Measurements from ENCODE around the gene ZNF57. TPM values are rescaled to one million over a fixed set of nuclear protein-coding genes. Genes with fewer than 3 reads are reported as not detected.
"Not testable (repeated sequence)": the region's sequence is repeated elsewhere in the genome, so short reads cannot be mapped to it uniquely, and the experiment has no call there.

The ZNF57 gene
- polyA plus RNA-seq, 3 donors = 6.9 to 7.6 (median 7.1) TPM

DNA sequence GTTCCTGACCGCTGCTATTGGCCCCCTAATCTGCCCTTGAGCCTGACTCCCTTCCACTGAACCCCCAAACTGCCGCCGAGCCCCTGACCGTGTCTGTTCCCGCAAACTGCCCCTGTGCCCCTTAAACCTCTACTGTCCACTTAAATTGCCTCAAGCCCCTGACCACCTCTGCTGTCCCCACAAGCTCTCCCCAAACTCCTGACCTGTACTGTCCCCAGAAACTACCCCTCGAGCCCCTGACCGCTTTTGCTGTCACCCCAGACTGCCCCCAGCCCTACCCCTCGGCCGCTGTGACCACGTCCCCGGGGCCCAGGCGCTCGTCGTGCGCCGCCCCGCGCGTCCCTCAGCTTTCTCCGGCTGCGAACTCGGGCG lies 43.7 kb downstream of the ZNF57 start:
- DNase-seq (ENCODE audit: extremely low read depth in 1 of 11, low read depth in 9 of 11, low spot score in 4 of 11) = no peak

DNA sequence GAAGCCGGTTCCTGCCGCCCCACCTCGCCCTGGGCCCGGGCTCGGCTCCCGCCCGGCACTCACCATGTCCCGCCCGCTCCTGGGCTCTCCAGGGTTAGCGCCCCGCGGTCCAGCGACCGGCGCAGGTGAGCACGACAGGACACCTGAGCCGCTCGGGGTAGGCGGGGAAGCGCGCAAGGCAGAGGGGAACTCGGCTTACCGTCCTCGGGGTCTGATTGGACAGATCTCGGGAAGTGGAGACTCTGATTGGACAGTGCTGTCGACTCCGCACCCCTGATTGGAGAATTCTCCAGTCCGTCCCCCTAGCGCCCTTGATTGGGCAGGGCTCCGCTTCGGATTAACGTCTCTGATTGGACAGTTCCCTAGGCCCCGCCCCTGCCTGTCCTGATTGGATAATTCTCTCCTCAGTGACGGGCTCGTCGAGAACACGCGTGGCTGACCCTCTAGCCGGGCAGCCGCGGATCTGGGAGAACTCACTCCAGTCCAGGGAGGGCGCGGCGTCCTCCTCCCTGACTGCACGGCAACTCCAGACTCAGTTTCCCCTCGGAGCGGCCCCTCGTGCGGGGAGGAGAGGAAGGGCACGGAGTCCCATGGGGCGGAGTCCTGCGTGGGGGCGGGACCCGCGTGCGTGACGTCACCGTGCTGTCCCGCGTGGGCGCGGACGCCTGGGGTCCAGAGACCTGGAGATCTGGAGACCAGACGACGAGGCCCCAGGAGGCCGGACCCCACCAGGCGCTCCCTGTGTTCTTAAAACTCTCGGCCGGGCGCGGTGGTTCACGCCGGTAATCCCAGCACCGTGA lies 44.2 kb downstream of the ZNF57 start, which contains the start of gene ZNF77:
Gene ZNF77 (minus strand): TSS at position 197 of the 800 bp plus-strand sequence. CDS start 131 bp downstream, at position 66.
- peak; percentile 98 to 100 (median 99) for DNase-seq (ENCODE audit: extremely low read depth in 1 of 11, low read depth in 9 of 11, low spot score in 4 of 11)

DNA sequence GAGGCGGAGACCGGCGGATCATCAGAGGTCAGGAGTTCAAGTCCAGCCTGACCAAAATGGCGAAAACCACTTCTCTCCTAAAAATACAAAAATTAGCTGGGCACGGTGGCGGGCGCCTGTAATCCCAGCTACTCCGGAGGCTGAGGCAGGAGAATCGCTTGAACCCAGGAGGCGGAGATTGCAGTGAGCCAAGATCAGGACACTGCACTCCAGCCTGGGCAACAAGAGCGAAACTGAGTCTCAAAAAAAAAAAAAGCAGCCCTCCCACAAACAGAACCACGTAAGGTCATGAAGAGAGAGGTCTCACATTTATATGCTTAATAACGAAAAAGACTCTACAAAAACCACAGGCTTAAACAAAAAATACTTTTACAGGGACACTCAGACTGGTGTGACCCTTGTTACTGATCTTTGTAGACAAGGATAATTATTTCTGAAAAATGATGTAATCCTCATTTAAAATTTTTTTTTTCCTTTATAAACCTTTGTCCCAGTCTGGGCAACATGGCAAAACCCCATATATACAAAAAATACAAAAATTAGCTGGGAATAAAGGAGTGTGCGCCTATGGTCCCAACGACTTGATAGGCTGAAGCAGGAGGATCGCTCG lies 45.0 kb downstream of the ZNF57 start:
- no peak for DNase-seq (ENCODE audit: extremely low read depth in 1 of 11, low read depth in 9 of 11, low spot score in 4 of 11)

DNA sequence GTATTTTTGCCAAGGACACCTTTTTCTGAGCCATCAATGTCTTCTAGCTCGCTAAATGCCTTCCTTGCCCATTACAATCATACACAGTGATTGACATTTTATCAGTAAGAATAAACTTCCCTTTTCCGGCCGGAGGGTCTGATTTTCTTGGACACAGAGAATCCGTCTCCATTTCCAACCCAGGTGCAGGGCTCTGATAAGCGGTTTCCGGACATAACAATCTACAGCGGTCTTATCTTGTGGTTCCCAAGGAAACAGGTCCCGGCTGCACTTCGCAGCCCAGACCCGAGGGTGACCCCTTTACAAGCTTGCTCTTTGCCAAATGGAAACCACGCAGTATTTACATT lies 49.2 kb downstream of the ZNF57 start:
- DNase-seq (ENCODE audit: extremely low read depth in 1 of 11, low read depth in 9 of 11, low spot score in 4 of 11) = peak in 1 of 11 donors; percentile 49

DNA sequence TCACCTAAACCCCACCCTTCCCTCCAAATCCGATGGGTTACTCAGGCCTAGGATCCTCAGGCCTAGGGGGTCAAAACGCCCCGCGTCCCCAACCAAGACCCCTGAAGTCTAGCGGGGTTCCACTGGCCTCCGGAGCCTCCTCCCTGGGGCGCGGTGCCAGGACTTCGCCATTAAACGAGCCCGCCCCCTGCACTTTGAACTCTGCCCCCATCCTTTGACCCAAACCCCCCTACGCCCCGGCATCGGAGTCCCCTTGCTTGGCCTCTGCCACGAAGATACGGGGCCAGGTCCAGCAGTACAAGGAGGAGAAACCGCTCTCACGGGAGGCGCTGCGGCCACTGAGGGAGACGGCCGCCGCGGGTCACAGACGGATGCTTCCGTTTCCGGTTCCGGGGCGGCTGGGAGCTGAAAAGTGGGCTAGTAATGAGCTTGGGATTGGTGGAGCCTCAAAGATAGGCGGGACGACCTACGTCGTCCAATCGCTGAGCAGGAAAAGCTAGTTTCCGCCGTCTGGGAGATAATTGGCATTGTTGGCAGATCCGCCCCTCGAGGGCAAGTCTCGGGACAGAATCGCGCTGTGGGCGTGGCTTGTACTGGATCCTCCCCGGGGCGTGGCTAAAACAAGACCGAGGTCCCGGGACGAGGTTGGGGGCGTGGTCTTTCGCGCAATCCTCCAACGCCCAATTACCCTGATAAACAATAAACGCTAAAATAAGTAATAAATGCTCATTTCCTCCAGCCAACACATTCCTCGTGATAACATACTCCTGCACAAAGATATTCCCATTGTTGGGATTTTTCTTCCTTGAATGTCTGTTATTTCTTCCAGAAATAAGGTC lies 49.8 kb downstream of the ZNF57 start:
- peak; percentile 98 to 100 (median 99) for DNase-seq (ENCODE audit: extremely low read depth in 1 of 11, low read depth in 9 of 11, low spot score in 4 of 11)

DNA sequence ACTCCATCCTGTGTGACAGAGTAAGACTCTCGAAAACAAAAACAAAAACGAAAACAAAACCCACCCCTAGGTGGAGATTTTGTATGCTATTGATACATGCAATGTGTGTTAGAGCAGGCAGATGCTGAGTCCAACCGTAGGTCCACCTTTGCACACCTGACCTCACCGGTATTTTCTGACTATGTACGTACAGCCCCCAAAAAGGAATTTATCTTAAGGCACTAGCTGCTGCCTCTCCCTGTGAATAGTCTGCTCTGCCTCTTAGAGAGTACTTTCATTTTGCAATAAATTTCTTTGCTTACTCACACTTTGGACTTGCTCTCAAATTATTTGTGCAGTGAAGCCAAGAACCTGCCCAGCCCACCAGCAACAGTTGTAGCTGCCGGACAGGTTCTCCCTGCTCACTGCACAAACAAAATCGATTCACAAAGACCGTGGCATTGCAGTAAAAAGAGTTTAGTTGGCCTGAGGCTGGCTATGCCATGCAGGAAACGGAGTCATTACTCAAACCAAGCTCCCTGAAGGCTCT lies 52.3 kb downstream of the ZNF57 start:
- no peak for DNase-seq (ENCODE audit: extremely low read depth in 1 of 11, low read depth in 9 of 11, low spot score in 4 of 11)

DNA sequence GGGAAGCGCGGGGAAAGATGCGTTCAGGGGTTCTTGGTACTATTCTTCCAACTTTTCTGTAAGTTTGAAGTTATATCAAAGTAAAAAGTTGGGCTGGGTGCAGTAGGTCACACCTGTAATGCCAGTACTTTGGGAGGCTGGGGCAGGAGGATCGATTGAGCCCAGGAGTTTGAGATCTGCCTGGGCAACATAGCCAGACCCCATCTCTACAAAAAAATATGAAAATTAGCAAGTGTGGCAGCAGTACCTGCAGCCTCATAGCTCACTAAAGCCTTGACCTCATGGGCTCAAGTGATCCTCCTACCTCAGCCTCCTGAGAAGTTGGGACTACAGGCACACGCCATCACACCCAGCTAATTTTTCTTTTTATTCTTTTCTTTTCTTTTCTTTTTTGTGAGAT lies 56.4 kb downstream of the ZNF57 start:
- no peak for DNase-seq (ENCODE audit: extremely low read depth in 1 of 11, low read depth in 9 of 11, low spot score in 4 of 11)

DNA sequence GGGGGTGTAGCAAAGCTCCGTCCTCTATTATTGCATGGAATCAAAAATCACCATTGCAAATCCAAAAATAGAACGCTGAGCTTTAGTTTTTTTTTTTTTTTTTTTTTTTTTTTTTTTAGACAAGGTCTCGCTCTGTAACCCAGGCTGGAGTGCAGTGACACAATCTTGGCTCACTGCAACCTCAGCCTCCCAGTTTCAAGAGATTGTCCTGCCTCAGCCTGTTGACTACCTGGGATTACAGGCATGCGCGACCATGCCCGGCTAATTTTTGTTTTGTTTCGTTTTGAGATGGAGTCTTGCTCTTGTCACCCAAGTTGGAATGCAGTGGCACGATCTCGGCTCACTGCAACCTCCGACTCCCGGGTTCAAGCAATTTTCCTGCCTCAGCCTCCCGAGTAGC lies 59.4 kb downstream of the ZNF57 start:
- DNase-seq (ENCODE audit: extremely low read depth in 1 of 11, low read depth in 9 of 11, low spot score in 4 of 11) = no peak

DNA sequence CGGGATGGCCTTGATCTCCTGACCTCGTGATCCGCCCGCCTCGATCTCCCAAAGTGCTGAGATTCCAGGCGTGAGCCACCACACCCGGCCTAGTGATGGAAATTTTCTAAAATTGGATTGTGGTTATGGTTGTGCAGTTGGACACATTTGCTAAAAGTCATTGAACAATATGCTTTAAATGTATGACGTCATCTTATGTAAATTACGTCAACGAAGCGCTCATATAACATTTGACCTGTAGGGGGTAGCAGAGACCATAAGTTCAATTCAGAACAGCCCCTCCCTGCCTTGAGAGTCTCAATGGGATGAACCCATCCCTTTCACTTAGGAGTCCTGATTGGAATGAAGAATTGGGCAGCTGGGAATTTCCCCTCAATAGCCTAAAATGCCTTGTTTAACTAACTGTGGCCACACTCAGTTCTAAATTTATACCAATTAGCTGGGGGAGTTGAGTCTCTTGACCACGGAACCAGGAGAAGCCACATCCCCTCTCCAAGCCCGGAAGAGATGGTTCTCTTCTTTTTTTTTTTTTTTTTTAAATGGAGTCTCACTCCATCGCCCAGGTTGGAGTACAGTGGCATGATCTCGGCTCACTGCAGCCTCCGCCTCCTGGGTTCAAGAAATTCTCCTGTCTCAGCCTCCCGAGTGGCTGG lies 61.4 kb downstream of the ZNF57 start:
- peak in 7 of 11 donors; percentile 71 to 87 (median 82) for DNase-seq (ENCODE audit: extremely low read depth in 1 of 11, low read depth in 9 of 11, low spot score in 4 of 11)

DNA sequence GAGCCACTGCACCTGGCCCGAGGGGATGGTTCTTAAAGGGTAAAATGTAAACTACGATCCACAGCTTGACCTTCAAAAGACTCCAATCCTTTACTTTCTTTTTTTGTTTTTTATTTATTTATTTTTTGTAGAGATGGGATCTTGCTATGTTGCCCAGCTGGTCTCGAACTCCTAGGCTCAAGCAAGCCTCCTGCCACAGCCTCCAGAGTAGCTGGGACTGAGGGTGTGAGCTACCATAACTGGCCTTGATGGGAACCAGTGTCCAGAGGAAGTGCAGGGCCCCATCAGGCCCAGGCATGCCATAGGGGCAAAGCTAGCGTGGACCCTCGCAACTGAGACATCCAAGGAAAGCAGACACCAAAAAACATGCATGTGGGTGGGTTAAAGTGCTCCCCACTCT lies 62.4 kb downstream of the ZNF57 start:
- no peak for DNase-seq (ENCODE audit: extremely low read depth in 1 of 11, low read depth in 9 of 11, low spot score in 4 of 11)

DNA sequence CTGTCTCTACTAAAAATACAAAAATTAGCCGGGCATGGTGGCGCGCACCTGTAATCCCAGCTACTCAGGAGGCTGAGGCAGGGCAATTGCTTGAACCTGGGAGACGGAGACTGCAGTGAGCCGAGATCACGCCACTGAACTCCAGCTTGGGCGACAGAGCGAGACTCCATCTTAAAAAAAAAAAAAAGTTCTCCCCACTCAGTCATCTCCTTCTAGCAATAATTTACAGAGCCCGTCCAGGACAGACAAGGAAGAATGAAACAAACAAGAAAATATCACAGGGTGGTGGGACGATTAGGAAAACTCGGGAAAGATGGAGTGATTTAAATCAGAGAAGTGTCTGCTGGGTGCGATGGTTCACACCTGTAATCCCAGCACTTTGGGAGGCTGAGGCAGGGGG lies 62.9 kb downstream of the ZNF57 start:
- not testable (repeated sequence) for DNase-seq (ENCODE audit: extremely low read depth in 1 of 11, low read depth in 9 of 11, low spot score in 4 of 11)

DNA sequence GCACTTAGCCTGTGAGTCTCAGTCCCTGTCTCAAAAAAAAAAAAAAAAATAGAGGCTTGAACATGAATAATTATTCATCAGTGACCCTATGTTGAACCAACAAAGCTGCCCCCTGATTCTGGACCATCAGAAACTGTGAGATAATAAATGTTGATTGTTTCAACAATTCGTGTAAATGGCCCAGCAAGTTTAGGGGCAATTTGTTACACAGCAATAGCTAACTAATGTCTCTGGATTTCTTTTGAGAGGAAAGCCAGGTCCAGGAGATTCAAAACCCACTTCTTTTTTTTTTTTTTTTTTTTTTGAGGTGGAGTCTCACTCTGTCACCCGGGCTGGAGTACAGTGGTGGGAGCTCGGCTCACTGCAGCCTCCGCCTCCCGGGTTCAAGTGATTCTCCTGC lies 64.1 kb downstream of the ZNF57 start:
- no peak for DNase-seq (ENCODE audit: extremely low read depth in 1 of 11, low read depth in 9 of 11, low spot score in 4 of 11)

DNA sequence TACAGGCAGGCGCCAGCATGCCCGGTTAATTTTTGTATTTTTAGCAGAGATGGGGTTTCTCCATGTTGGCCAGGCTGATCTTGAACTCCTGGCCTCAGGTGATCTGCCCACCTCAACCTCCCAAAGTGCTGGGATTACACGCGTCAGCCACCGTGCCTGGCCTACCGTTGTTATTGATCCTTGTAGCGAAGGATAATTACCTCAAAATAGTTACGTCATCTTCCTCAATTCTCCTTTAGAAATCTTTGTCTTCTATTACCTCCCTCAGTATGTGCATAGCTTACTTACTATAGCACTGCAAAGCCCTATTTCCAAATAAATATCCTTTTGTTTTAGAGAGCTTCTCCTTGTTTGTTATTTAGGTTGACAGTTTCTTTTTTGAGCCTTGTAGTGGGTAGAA lies 67.2 kb downstream of the ZNF57 start:
- DNase-seq (ENCODE audit: extremely low read depth in 1 of 11, low read depth in 9 of 11, low spot score in 4 of 11) = no peak

Other genes with a start within 250 kb of the ZNF57 start
- 1 to 10 TPM; 5.1 to 7.2 (median 5.9) TPM for gene GNG7, start 198.2 kb upstream of the ZNF57 start, polyA plus RNA-seq (ENCODE audit: insufficient read length in 3 of 3)
- 1 to 10 TPM; 2.9 to 3.6 (median 3.5) TPM for gene DIRAS1, start 179.6 kb upstream of the ZNF57 start, polyA plus RNA-seq (ENCODE audit: insufficient read length in 3 of 3)
- 10 to 100 TPM; 23.8 to 30.3 (median 26.9) TPM for gene SLC39A3, start 160.9 kb upstream of the ZNF57 start, polyA plus RNA-seq (ENCODE audit: insufficient read length in 3 of 3)
- 10 to 100 TPM; 48.4 to 66.5 (median 62.8) TPM for gene SGTA, start 117.7 kb upstream of the ZNF57 start, polyA plus RNA-seq (ENCODE audit: insufficient read length in 3 of 3)
- gene THOP1, start 115.4 kb upstream of the ZNF57 start, polyA plus RNA-seq (ENCODE audit: insufficient read length in 3 of 3) = 10 to 100 TPM; 44.7 to 59.9 (median 59.8) TPM
- 10 to 100 TPM in 2 of 3 donors, 1 to 10 TPM in 1; 8.3 to 11.3 (median 10.3) TPM for gene ZNF554, start 81.1 kb upstream of the ZNF57 start, polyA plus RNA-seq (ENCODE audit: insufficient read length in 3 of 3)
- 10 to 100 TPM; 12.5 to 14.1 (median 12.5) TPM for gene ZNF555, start 59.5 kb upstream of the ZNF57 start, polyA plus RNA-seq (ENCODE audit: insufficient read length in 3 of 3)
- gene ZNF556, start 33.6 kb upstream of the ZNF57 start, polyA plus RNA-seq (ENCODE audit: insufficient read length in 3 of 3) = 1 to 10 TPM in 2 of 3 donors, under 1 TPM in 1; 0.66 to 1.5 (median 1.5) TPM
- 1 to 10 TPM; 7.6 to 9.0 (median 8.2) TPM for gene ZNF77, start 44.0 kb downstream of the ZNF57 start, polyA plus RNA-seq (ENCODE audit: insufficient read length in 3 of 3)
- gene TLE6, start 76.6 kb downstream of the ZNF57 start, polyA plus RNA-seq (ENCODE audit: insufficient read length in 3 of 3) = 10 to 100 TPM in 1 of 3 donors, 1 to 10 TPM in 2; 8.1 to 10.4 (median 8.3) TPM
- gene TLE2, start 128.4 kb downstream of the ZNF57 start, polyA plus RNA-seq (ENCODE audit: insufficient read length in 3 of 3) = 10 to 100 TPM; 27.0 to 63.6 (median 39.6) TPM
- 100 to 1,000 TPM; 419 to 491 (median 450) TPM for gene TLE5, start 161.6 kb downstream of the ZNF57 start, polyA plus RNA-seq (ENCODE audit: insufficient read length in 3 of 3)
- gene GNA11, start 193.4 kb downstream of the ZNF57 start, polyA plus RNA-seq (ENCODE audit: insufficient read length in 3 of 3) = 10 to 100 TPM; 61.2 to 64.4 (median 61.5) TPM
- gene GNA15, start 235.1 kb downstream of the ZNF57 start, polyA plus RNA-seq (ENCODE audit: insufficient read length in 3 of 3) = 1 to 10 TPM in 2 of 3 donors, under 1 TPM in 1; 0.81 to 1.6 (median 1.2) TPM